Osteoblast (primary cell): ENCODE results near the gene MORN4. TPM values are rescaled to one million over a fixed set of nuclear protein-coding genes. Genes with fewer than 3 reads are reported as not detected.
A peak's percentile ranks its signal among the peaks of the same experiment; 100 is the strongest.
"Not testable (repeated sequence)": the region's sequence is repeated elsewhere in the genome, so short reads cannot be mapped to it uniquely, and the experiment has no call there.

ENCODE experiments used
- DNase-seq: peaks from one replicate; pipeline ENCODE4 v3.0.0; 2011; ENCODE audit warnings: low spot score, mixed read lengths; ENCODE audit not compliant: insufficient read length; ENCODE audit errors: missing footprints
- H2AFZ ChIP-seq: 2 replicates; pipeline ENCODE4 v1.6.0; 2011; ENCODE audit warnings: mild to moderate bottlenecking, low read length
- H3K27ac ChIP-seq: 2 replicates; pipeline ENCODE4 v1.5.1; 2011; ENCODE audit warnings: mild to moderate bottlenecking, low read depth, low read length, moderate library complexity
- H3K27me3 ChIP-seq: 2 replicates; pipeline ENCODE4 v1.6.0; 2012; ENCODE audit warnings: mild to moderate bottlenecking, control low read depth, inconsistent platforms, low read length, moderate library complexity; ENCODE audit not compliant: insufficient read depth
- H3K36me3 ChIP-seq: 2 replicates; pipeline ENCODE4 v1.5.1; 2011; ENCODE audit warnings: mild to moderate bottlenecking, low read length, control low read depth, moderate library complexity; ENCODE audit not compliant: insufficient read depth
- H3K4me1 ChIP-seq: 2 replicates; pipeline ENCODE4 v1.5.1; 2011; ENCODE audit warnings: mild to moderate bottlenecking, low read length, control low read depth, moderate library complexity; ENCODE audit not compliant: insufficient read depth
- H3K4me2 ChIP-seq: 2 replicates; pipeline ENCODE4 v1.6.0; 2011; ENCODE audit warnings: mild to moderate bottlenecking, low read length; ENCODE audit not compliant: insufficient read depth
- H3K4me3 ChIP-seq: fragments of 200-600 bp; sonication (generic); 3 replicates; pipeline ENCODE4 v1.5.1; 2012; ENCODE audit warnings: mild to moderate bottlenecking, low read length, inconsistent platforms; ENCODE audit not compliant: insufficient read depth
- H3K79me2 ChIP-seq: 2 replicates; pipeline ENCODE4 v1.6.0; 2012; ENCODE audit warnings: mild to moderate bottlenecking, low read length, control low read depth, inconsistent platforms; ENCODE audit not compliant: insufficient read depth
- H3K9me3 ChIP-seq: 2 replicates; pipeline ENCODE4 v1.5.1; 2011; ENCODE audit warnings: low read depth, low read length, control low read depth
- H4K20me1 ChIP-seq: 2 replicates; pipeline ENCODE4 v1.6.0; 2012; ENCODE audit warnings: mild to moderate bottlenecking, low read length, control low read depth; ENCODE audit not compliant: insufficient read depth
- total RNA-seq: library from RNA; depleted of rRNA; stranded (reverse); fragments of >200 nt; gene quantifications from 2 replicates; pipeline ENCODE4 v1.2.3, GENCODE V29; 2012
- TF ChIP-seq, protein P1 (sequence below): IDR thresholded peaks from 2 replicates; pipeline ENCODE4 v1.5.1; 2011; ENCODE audit warnings: mild to moderate bottlenecking, low read depth, low read length, moderate library complexity; ENCODE audit errors: extremely low read depth

Gene MORN4
- total RNA-seq, 1 donor = 4.0 TPM

GRCh38 chr10:97651773-97652172, 18.5 kb upstream of the MORN4 start:
- peaks cover 54% of the 10 kb centered on the region for H3K36me3 ChIP-seq
- H3K4me3 ChIP-seq = no peak overlapping the region
- peaks cover 2% of the 10 kb centered on the region for H4K20me1 ChIP-seq
- no peak overlapping the region for H2AFZ ChIP-seq
- peaks cover 57% of the 10 kb centered on the region for H3K79me2 ChIP-seq
- no peak overlapping the region for H3K4me2 ChIP-seq
- H3K27ac ChIP-seq = no peak overlapping the region
- no peak for DNase-seq
- TF ChIP-seq, protein P1, sequence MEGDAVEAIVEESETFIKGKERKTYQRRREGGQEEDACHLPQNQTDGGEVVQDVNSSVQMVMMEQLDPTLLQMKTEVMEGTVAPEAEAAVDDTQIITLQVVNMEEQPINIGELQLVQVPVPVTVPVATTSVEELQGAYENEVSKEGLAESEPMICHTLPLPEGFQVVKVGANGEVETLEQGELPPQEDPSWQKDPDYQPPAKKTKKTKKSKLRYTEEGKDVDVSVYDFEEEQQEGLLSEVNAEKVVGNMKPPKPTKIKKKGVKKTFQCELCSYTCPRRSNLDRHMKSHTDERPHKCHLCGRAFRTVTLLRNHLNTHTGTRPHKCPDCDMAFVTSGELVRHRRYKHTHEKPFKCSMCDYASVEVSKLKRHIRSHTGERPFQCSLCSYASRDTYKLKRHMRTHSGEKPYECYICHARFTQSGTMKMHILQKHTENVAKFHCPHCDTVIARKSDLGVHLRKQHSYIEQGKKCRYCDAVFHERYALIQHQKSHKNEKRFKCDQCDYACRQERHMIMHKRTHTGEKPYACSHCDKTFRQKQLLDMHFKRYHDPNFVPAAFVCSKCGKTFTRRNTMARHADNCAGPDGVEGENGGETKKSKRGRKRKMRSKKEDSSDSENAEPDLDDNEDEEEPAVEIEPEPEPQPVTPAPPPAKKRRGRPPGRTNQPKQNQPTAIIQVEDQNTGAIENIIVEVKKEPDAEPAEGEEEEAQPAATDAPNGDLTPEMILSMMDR = no peak
- peaks cover 32% of the 10 kb centered on the region for H3K4me1 ChIP-seq
- H3K9me3 ChIP-seq = no peaks in the 10 kb centered on the region
- H3K27me3 ChIP-seq = no peaks in the 10 kb centered on the region

DNA sequence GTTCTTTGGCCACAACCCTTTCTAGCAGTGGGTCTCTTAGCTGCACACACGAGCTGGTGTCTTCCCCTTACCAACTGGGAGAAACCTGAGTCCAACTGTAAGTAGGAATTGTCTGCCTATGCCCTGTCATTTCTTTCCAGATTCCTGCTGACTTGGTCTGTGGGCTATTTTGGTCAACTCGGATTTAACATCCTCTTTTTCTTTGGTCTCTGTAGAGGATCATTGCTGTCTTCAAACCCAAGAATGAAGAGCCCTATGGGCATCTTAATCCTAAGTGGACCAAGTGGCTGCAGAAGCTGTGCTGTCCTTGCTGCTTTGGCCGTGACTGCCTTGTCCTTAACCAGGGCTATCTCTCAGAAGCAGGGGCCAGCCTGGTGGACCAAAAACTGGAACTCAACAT, 17.4 kb upstream of the MORN4 start:
- Histone ChIP-seq H2AFZ (no peak overlapping the region), H3K79me2 (peaks cover 66% of the 10 kb centered on the region), H4K20me1 (peaks cover 2% of the 10 kb centered on the region), H3K36me3 (peaks cover 53% of the 10 kb centered on the region), H3K4me1 (peaks cover 32% of the 10 kb centered on the region), H3K27ac (peak overlapping the region; percentile 46), H3K4me3 (no peak overlapping the region), H3K9me3 (no peaks in the 10 kb centered on the region), H3K4me2 (no peak overlapping the region), H3K27me3 (no peaks in the 10 kb centered on the region)
- DNase-seq = no peak
- TF ChIP-seq, protein P1 = no peak

DNA sequence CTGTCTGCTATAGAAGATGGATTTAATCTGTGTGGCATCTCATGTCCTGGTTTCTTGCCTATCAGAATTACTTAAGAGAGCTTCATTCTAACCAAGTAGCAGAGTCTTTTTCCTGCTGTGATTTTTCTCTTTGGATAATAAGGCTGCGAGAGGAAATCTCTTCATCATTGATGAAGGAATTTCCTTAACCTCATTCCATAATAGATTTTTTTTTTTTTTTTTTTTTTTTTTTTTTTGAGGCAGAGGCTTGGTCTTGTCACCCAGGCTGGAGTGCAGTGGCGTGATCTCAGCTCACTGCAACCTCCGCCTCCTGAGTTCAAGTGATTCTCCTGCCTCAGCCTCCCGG, 16.1 kb upstream of the MORN4 start:
- peaks cover 54% of the 10 kb centered on the region for H3K36me3 ChIP-seq
- H3K4me2 ChIP-seq = peak overlapping the region; percentile 81
- H3K4me1 ChIP-seq = peaks cover 39% of the 10 kb centered on the region
- H3K27ac ChIP-seq = peak overlapping the region; percentile 97
- not testable (repeated sequence) for H2AFZ ChIP-seq, H3K27me3 ChIP-seq, H3K4me3 ChIP-seq, H4K20me1 ChIP-seq, H3K9me3 ChIP-seq, DNase-seq
- H3K79me2 ChIP-seq = peaks cover 78% of the 10 kb centered on the region

- TF ChIP-seq, protein P1 = no peak
- peak; percentile 97 for DNase-seq
- H2AFZ ChIP-seq = no peak overlapping the region
Observed at GRCh38 chr10:97648562-97649404, 15.5 kb upstream of the MORN4 start.

More at GRCh38 chr10:97648562-97649404, 15.5 kb upstream of the MORN4 start:
- no peaks in the 10 kb centered on the region for H3K27me3 ChIP-seq
- peaks cover 39% of the 10 kb centered on the region for H3K4me1 ChIP-seq
- H4K20me1 ChIP-seq = peaks cover 2% of the 10 kb centered on the region
- H3K79me2 ChIP-seq = peaks cover 79% of the 10 kb centered on the region
- H3K9me3 ChIP-seq = no peaks in the 10 kb centered on the region
- H3K4me3 ChIP-seq = peak overlapping the region; percentile 24
- peaks cover 52% of the 10 kb centered on the region for H3K36me3 ChIP-seq
- H3K4me2 ChIP-seq = peak overlapping the region; percentile 81
- H3K27ac ChIP-seq = peak overlapping the region; percentile 97
